ENCODE results near the gene PRR23E. TPM values are rescaled to one million over a fixed set of nuclear protein-coding genes. Genes with fewer than 3 reads are reported as not detected.
A peak's percentile ranks its signal among the peaks of the same experiment; 100 is the strongest.

Gene PRR23E
- total and polyA plus RNA-seq, 2 donors: not detected

DNA sequence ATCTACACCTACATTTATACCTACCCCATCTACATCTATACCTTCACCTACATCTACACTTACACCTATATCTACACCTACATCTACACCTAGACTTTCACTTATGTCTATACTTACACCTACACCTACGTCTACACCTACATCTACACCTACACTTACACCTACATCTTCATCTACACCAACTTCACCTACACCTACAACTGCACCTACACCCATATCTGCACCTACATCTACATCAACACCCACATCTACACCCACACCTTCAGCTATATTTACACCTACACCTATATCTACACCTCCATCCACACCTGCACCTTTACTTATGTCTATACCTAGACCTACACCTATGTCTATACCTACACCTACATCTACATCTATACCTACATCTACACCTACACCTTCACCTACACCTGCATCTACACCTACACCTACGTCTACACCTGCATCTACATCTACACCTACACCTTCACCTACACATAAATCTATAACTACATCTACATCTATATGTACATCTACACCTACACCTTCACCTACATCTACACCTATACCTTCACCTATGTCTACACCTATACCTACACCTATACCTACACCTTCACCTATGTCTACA, 30.9 kb upstream of the PRR23E start:
- Histone ChIP-seq H3K4me3 (ENCODE audit: low read length in 2 of 2) (no peak overlapping the region), H3K36me3 (ENCODE audit: control insufficient read depth in 2 of 2, insufficient read depth in 2 of 2, low read length in 1 of 2) (no peaks in the 10 kb centered on the region), H3K27me3 (ENCODE audit: control insufficient read depth in 2 of 2, insufficient read depth in 1 of 2, low read length in 1 of 2) (no peaks in the 10 kb centered on the region), H3K4me1 (ENCODE audit: control insufficient read depth in 2 of 2, insufficient read depth in 2 of 2, low read length in 2 of 2) (peaks cover 3 to 21% of the 10 kb centered on the region in 2 donors), H3K27ac (ENCODE audit: low read depth in 1 of 2, low read length in 1 of 2) (no peak overlapping the region), H3K9me3 (ENCODE audit: control insufficient read depth in 2 of 2, insufficient read depth in 1 of 2, low read length in 1 of 2) (peaks cover 0 to 1% of the 10 kb centered on the region in 2 donors)
- whole genome bisulfite sequencing: 96% methylated on average over 2 of the region's 2 CpGs
- no peak for DNase-seq (ENCODE audit: low read depth in 6 of 9, low spot score in 9 of 9)

DNA sequence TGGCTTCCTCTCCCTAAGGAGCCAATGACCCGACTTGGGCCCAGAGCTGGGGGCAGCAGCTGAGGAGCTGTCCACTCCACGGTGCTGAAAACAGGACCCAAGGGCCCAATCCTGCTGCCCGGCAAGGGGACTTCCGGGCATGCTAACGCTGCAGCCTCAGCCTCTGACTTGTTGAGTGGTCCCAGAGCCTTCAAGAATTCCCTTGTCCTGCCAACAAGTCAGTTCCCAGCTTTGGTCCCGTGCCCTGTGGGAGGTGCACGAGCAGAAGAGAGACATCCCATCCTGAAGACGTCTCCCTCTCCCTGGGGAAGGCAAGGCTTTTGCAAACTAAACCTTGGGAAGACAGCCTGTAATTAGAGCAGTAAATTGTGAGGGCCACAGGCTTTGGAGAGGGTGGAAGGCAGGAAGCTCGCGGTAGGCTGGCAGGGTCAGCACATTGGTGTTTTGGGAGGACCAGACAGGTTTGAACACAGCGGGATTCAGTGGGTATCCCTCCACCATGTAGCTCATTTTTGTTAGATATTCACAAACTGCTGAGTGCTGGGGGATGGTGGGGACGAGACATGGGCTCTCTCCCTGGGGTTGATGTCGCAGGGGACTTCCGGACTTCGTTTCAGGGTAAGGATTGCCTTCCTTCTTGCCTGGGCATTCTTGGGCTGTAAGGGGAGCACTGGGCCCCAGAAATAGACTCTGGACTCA, 29.8 kb upstream of the PRR23E start:
- H3K4me3 ChIP-seq (ENCODE audit: low read length in 2 of 2): no peak overlapping the region
- no peaks in the 10 kb centered on the region for H3K27me3 ChIP-seq (ENCODE audit: control insufficient read depth in 2 of 2, insufficient read depth in 1 of 2, low read length in 1 of 2)
- peak in 3 of 9 donors; percentile 15 to 33 (median 28) for DNase-seq (ENCODE audit: low read depth in 6 of 9, low spot score in 9 of 9)
- 56% methylated on average over 15 of the region's 15 CpGs for WGBS
- H3K9me3 ChIP-seq (ENCODE audit: control insufficient read depth in 2 of 2, insufficient read depth in 1 of 2, low read length in 1 of 2): no peaks in the 10 kb centered on the region
- peaks cover 0 to 21% of the 10 kb centered on the region in 2 donors for H3K4me1 ChIP-seq (ENCODE audit: control insufficient read depth in 2 of 2, insufficient read depth in 2 of 2, low read length in 2 of 2)
- no peaks in the 10 kb centered on the region for H3K36me3 ChIP-seq (ENCODE audit: control insufficient read depth in 2 of 2, insufficient read depth in 2 of 2, low read length in 1 of 2)
- no peak overlapping the region for H3K27ac ChIP-seq (ENCODE audit: low read depth in 1 of 2, low read length in 1 of 2)

DNA sequence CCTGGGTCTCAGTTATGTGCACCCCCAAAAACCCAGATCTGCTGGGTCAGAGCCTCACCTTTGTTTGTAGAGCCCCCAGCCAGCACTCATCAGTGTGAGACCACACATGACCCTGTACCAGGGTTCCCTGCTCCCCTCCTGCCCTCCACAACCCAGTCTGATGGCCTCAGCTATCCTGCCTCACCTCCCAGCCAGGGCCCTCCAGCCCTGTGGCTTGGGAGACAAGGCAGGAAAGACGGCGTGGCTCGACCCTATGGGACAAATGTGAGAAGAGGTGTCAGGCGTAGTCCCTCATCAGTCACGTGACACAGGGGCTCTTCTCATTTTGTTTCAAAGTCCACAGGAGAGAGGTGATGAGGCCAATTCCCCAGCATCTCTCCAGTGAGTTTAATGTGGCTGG, 28.3 kb upstream of the PRR23E start:
- no peak for DNase-seq (ENCODE audit: low read depth in 6 of 9, low spot score in 9 of 9)
- H3K27ac ChIP-seq (ENCODE audit: low read depth in 1 of 2, low read length in 1 of 2): no peak overlapping the region
- WGBS: 80% methylated on average over 5 of the region's 5 CpGs

DNA sequence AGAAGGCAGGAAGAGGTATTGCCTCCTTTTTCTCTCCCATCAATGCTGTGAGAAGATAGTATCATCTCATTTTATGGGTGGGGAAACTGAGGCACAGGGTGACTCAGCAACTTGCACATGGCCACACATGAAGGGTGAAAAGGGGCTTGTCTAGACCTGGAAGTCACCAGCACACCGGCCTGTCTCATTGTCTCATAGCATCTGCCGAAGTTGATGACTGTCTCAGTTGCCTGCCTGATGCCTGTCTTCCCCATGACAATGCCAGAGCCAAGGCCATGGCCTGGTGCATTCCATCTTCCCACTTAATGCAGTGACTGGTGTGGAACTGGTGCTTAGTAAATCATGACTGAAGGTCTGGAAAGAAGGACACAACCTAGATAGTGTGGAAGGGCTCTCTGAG, 27.9 kb upstream of the PRR23E start:
- DNase-seq (ENCODE audit: low read depth in 6 of 9, low spot score in 9 of 9): no peak
- no peaks in the 10 kb centered on the region for H3K36me3 ChIP-seq (ENCODE audit: control insufficient read depth in 2 of 2, insufficient read depth in 2 of 2, low read length in 1 of 2)
- no peaks in the 10 kb centered on the region for H3K27me3 ChIP-seq (ENCODE audit: control insufficient read depth in 2 of 2, insufficient read depth in 1 of 2, low read length in 1 of 2)
- no peak overlapping the region for H3K27ac ChIP-seq (ENCODE audit: low read depth in 1 of 2, low read length in 1 of 2)
- H3K9me3 ChIP-seq (ENCODE audit: control insufficient read depth in 2 of 2, insufficient read depth in 1 of 2, low read length in 1 of 2): no peaks in the 10 kb centered on the region
- H3K4me1 ChIP-seq (ENCODE audit: control insufficient read depth in 2 of 2, insufficient read depth in 2 of 2, low read length in 2 of 2): peaks cover 0 to 6% of the 10 kb centered on the region in 2 donors
- H3K4me3 ChIP-seq (ENCODE audit: low read length in 2 of 2): no peak overlapping the region
- WGBS: 95% methylated on average over 2 of the region's 2 CpGs

More for the DNA sequence above, 28.3 kb upstream of the PRR23E start:
- Histone ChIP-seq H3K9me3 (ENCODE audit: control insufficient read depth in 2 of 2, insufficient read depth in 1 of 2, low read length in 1 of 2) (no peaks in the 10 kb centered on the region), H3K4me1 (ENCODE audit: control insufficient read depth in 2 of 2, insufficient read depth in 2 of 2, low read length in 2 of 2) (peaks cover 0 to 10% of the 10 kb centered on the region in 2 donors), H3K36me3 (ENCODE audit: control insufficient read depth in 2 of 2, insufficient read depth in 2 of 2, low read length in 1 of 2) (no peaks in the 10 kb centered on the region), H3K27me3 (ENCODE audit: control insufficient read depth in 2 of 2, insufficient read depth in 1 of 2, low read length in 1 of 2) (no peaks in the 10 kb centered on the region), H3K4me3 (ENCODE audit: low read length in 2 of 2) (no peak overlapping the region)

DNA sequence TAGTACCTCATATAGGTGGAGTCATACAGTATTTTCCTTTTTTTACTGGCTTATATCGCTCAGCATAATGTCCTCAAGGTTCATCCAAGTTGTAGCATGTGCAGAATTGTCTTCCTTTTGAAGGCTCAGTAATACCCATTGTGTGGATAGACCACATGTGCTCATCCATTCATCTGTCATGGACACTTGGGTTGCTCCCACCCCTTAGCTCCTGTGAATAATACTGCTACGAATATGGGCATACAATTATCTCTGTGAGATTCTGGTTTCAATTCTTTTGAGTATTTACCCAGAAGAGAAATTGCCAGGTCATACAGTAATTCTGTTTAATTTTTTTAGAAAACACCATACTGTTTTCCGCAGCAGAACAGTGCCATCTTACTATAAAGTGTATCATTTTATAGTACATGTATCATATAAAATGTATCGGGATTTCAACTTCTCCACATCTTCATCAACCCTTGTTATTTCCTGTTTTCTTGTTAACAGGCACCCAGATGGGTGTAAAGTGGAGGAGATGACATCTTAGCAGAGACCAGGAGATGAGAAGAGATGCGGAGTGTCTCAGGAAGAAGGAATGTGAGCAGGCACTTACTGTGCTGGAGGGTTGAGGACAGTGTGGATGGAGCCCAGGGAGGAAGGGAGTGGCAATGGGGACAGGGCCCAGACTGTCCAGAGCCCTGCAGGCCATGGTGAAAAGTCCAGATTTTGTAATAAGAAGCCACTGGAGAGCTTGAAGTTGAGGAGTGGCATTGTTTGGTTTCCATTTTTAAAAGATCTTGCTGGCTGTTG, 27.0 kb upstream of the PRR23E start:
- H3K27ac ChIP-seq (ENCODE audit: low read depth in 1 of 2, low read length in 1 of 2): no peak overlapping the region
- no peaks in the 10 kb centered on the region for H3K9me3 ChIP-seq (ENCODE audit: control insufficient read depth in 2 of 2, insufficient read depth in 1 of 2, low read length in 1 of 2)

DNA sequence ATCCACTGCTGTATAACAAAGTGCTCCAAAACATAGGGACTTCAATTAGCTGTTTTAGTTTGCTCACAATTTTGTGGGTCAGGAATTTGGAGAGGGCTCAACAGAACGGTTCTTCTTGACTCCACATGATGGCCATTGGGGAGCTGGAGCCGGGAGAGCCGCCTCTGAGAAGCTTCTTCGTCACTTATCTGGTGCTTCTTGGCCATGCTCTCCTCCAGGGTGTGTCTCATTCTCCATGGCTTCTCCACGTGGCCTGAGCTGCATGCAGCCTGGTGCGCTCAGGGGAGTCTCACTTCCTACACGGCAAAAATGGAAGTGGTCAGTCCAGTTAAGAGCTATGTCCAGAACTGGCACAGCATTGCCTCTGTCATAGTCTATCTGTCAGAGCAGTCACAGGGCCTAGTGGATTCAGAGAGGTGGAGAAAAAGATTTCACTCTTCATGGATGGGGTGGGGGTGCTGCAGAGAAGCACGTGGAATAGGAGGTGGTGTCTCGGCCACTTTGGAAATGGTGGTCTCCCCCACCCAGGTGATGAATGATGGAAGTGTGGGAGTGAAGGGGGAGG, 26.3 kb upstream of the PRR23E start:
- Histone ChIP-seq H3K36me3 (ENCODE audit: control insufficient read depth in 2 of 2, insufficient read depth in 2 of 2, low read length in 1 of 2) (no peaks in the 10 kb centered on the region), H3K4me1 (ENCODE audit: control insufficient read depth in 2 of 2, insufficient read depth in 2 of 2, low read length in 2 of 2) (no peaks in the 10 kb centered on the region), H3K9me3 (ENCODE audit: control insufficient read depth in 2 of 2, insufficient read depth in 1 of 2, low read length in 1 of 2) (no peaks in the 10 kb centered on the region), H3K4me3 (ENCODE audit: low read length in 2 of 2) (no peak overlapping the region), H3K27me3 (ENCODE audit: control insufficient read depth in 2 of 2, insufficient read depth in 1 of 2, low read length in 1 of 2) (peaks cover 0 to 5% of the 10 kb centered on the region in 2 donors), H3K27ac (ENCODE audit: low read depth in 1 of 2, low read length in 1 of 2) (no peak overlapping the region)
- WGBS: 84% methylated on average over 9 of the region's 9 CpGs
- no peak for DNase-seq (ENCODE audit: low read depth in 6 of 9, low spot score in 9 of 9)

More for the DNA sequence above, 27.0 kb upstream of the PRR23E start:
- no peaks in the 10 kb centered on the region for H3K27me3 ChIP-seq (ENCODE audit: control insufficient read depth in 2 of 2, insufficient read depth in 1 of 2, low read length in 1 of 2)
- no peak overlapping the region for H3K4me3 ChIP-seq (ENCODE audit: low read length in 2 of 2)
- no peaks in the 10 kb centered on the region for H3K36me3 ChIP-seq (ENCODE audit: control insufficient read depth in 2 of 2, insufficient read depth in 2 of 2, low read length in 1 of 2)
- H3K4me1 ChIP-seq (ENCODE audit: control insufficient read depth in 2 of 2, insufficient read depth in 2 of 2, low read length in 2 of 2): no peaks in the 10 kb centered on the region
- no peak for DNase-seq (ENCODE audit: low read depth in 6 of 9, low spot score in 9 of 9)
- WGBS: 74% methylated on average over 5 of the region's 5 CpGs

DNA sequence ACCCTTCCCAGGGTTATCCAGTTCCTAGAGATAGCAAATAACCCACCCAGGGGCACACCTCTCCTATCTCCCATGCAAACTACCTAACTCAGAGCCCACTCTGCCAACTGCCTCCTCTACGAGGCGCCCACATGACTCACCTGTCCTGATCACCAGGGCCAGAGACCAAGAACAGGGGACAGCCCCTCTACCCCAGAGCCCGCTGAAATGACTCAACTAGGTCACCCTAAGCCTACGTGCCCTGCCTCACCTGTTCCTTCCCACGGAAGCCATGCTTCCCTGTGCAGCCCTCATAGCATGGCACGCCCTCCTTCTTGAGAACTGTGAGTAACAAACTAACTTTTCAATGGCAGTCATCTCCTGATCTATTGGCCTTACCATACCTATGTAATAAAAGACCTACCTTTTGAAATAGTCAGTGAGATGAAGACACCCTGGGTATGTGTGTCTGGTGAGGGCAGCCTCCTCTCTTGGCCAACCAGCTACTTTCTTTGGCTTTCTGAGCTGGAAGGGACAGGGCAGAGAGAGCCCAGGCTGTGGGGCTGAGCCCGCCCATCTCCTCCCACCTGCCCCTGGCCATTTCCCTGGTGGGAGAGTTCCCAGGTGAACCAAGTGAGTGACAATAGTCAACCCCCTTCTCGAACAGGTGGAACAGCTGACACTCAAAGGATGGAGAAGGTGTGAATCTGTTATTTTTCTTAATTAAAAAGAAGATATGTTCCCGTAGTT, 25.5 kb upstream of the PRR23E start:
- Histone ChIP-seq H3K4me3 (ENCODE audit: low read length in 2 of 2) (no peak overlapping the region), H3K9me3 (ENCODE audit: control insufficient read depth in 2 of 2, insufficient read depth in 1 of 2, low read length in 1 of 2) (no peaks in the 10 kb centered on the region), H3K36me3 (ENCODE audit: control insufficient read depth in 2 of 2, insufficient read depth in 2 of 2, low read length in 1 of 2) (no peaks in the 10 kb centered on the region), H3K4me1 (ENCODE audit: control insufficient read depth in 2 of 2, insufficient read depth in 2 of 2, low read length in 2 of 2) (no peaks in the 10 kb centered on the region), H3K27ac (ENCODE audit: low read depth in 1 of 2, low read length in 1 of 2) (no peak overlapping the region), H3K27me3 (ENCODE audit: control insufficient read depth in 2 of 2, insufficient read depth in 1 of 2, low read length in 1 of 2) (peaks cover 0 to 9% of the 10 kb centered on the region in 2 donors)
- DNase-seq (ENCODE audit: low read depth in 6 of 9, low spot score in 9 of 9): no peak
- WGBS: 91% methylated on average over 9 of the region's 9 CpGs

DNA sequence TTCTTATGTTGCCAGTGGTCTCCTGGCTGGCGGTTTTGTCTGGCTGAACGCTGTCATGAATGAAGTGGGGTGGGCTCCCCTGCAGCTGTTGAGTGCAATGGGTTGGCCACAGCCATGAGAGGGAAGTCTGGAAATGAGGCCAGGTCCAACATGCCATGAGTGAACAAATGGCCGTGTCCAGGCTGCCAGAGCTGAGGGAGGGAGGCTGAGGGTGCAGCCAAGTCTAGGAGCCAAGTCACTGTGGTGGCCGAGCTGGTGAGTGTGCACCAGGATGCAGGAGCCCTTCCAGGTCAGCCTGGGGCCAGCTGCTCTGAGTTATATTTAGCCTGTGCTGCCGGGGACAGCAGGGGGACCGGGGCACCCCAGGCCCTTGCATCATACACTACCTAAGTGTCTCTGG, 24.7 kb upstream of the PRR23E start:
- no peaks in the 10 kb centered on the region for H3K9me3 ChIP-seq (ENCODE audit: control insufficient read depth in 2 of 2, insufficient read depth in 1 of 2, low read length in 1 of 2)
- DNase-seq (ENCODE audit: low read depth in 6 of 9, low spot score in 9 of 9): no peak
- H3K36me3 ChIP-seq (ENCODE audit: control insufficient read depth in 2 of 2, insufficient read depth in 2 of 2, low read length in 1 of 2): no peaks in the 10 kb centered on the region
- H3K4me3 ChIP-seq (ENCODE audit: low read length in 2 of 2): no peak overlapping the region
- peaks cover 0 to 16% of the 10 kb centered on the region in 2 donors for H3K27me3 ChIP-seq (ENCODE audit: control insufficient read depth in 2 of 2, insufficient read depth in 1 of 2, low read length in 1 of 2)
- H3K27ac ChIP-seq (ENCODE audit: low read depth in 1 of 2, low read length in 1 of 2): no peak overlapping the region
- WGBS: 78% methylated on average over 6 of the region's 6 CpGs
- no peaks in the 10 kb centered on the region for H3K4me1 ChIP-seq (ENCODE audit: control insufficient read depth in 2 of 2, insufficient read depth in 2 of 2, low read length in 2 of 2)
